Measurements from ENCODE around the gene ERBB3.

Gene ERBB3

GRCh38 chr12:56080556-56081138 lies 682 bp downstream of the ERBB3 start:
- DNase-seq: no peak

GRCh38 chr12:56081393-56082347 lies 1.7 kb downstream of the ERBB3 start:
- no peak for DNase-seq

GRCh38 chr12:56082382-56082781 lies 2.4 kb downstream of the ERBB3 start:
- no peak for DNase-seq

GRCh38 chr12:56082967-56083366 lies 3.0 kb downstream of the ERBB3 start:
- no peak for DNase-seq

- DNase-seq: peak; percentile 45 to 76 (median 58)
Observed at GRCh38 chr12:56084958-56085543, 5.1 kb downstream of the ERBB3 start.

GRCh38 chr12:56086096-56086495 lies 6.1 kb downstream of the ERBB3 start:
- DNase-seq: no peak

GRCh38 chr12:56086608-56087007 lies 6.6 kb downstream of the ERBB3 start:
- DNase-seq: no peak

- DNase-seq: peak; percentile 52 to 82 (median 68)
Observed at GRCh38 chr12:56087220-56087619, 7.3 kb downstream of the ERBB3 start.

- DNase-seq: no peak
Observed at GRCh38 chr12:56097738-56098137, 17.8 kb downstream of the ERBB3 start.

- DNase-seq: no peak
Observed at GRCh38 chr12:56098592-56098991, 18.6 kb downstream of the ERBB3 start.

GRCh38 chr12:56099787-56100186 lies 19.8 kb downstream of the ERBB3 start:
- no peak for DNase-seq

- DNase-seq: no peak
Observed at GRCh38 chr12:56101045-56101444, 21.1 kb downstream of the ERBB3 start.

- no peak for DNase-seq
Observed at GRCh38 chr12:56102683-56103065, 22.7 kb downstream of the ERBB3 start.

GRCh38 chr12:56103066-56103711 lies 23.2 kb downstream of the ERBB3 start:
- DNase-seq: no peak

- no peak for DNase-seq
Observed at GRCh38 chr12:56103823-56104108, 23.8 kb downstream of the ERBB3 start.

- peak; percentile 99 to 100 (median 100) for DNase-seq
Observed at GRCh38 chr12:56104109-56104814, 24.3 kb downstream of the ERBB3 start, which contains the start of gene PA2G4. TSS of gene PA2G4 (plus strand) at chr12:56104559. CDS start at chr12:56104738, 179 bp downstream.

- peak; percentile 32 to 70 (median 52) for DNase-seq
Observed at GRCh38 chr12:56104815-56105608, 25.0 kb downstream of the ERBB3 start.

GRCh38 chr12:56105609-56105902 lies 25.6 kb downstream of the ERBB3 start:
- DNase-seq: no peak

GRCh38 chr12:56107242-56107641 lies 27.3 kb downstream of the ERBB3 start:
- no peak for DNase-seq

- DNase-seq: no peak
Observed at GRCh38 chr12:56110571-56110970, 30.6 kb downstream of the ERBB3 start.

- DNase-seq: no peak
Observed at GRCh38 chr12:56114084-56114483, 34.1 kb downstream of the ERBB3 start.

- DNase-seq: no peak
Observed at GRCh38 chr12:56115329-56115728, 35.4 kb downstream of the ERBB3 start.

Measured in suppressor macrophage (primary cell).